ENCODE data around the gene ZNF70.

DNA sequence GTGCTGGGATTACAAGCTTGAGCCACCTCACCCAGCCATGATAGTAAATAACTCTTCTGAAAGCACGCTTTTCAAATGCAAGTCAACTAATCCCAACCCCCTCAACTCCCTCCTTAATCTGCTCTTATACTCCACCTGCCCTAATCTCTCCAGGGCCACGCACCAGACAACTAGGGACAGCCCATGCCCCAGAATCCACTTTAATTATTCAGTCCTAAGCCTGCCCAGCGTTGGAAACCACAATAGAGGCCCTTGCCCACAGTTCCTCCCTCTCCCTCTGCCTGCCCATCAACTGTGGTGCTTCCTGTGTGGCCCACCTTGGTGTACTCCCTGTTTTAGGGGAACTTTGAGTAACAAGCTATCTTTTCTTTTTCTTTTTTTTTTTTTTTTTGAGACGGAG lies 6.0 kb upstream of the ZNF70 start:
- TF ChIP-seq EP300 (IDR thresholded peaks at IDR 0.05): no peak
- TF ChIP-seq CTCF (IDR thresholded peaks at IDR 0.05): no peak
- TF ChIP-seq POLR2AphosphoS5 (IDR thresholded peaks at IDR 0.05): no peak
- no peak for TF ChIP-seq POLR2A (IDR thresholded peaks at IDR 0.05)

All from gastroesophageal sphincter (tissue), 3 donors.